Colon (tissue), 2 donors: Measurements from ENCODE around the gene FRMD8.

ENCODE experiments used
- FAIRE-seq: peaks from 2 replicates; lab custom pipeline; 2012; peaks lifted over from hg19 to GRCh38; lab: Jason Lieb, UNC
- donor health status: control.
- donor health status: control.

FRMD8 gene

DNA sequence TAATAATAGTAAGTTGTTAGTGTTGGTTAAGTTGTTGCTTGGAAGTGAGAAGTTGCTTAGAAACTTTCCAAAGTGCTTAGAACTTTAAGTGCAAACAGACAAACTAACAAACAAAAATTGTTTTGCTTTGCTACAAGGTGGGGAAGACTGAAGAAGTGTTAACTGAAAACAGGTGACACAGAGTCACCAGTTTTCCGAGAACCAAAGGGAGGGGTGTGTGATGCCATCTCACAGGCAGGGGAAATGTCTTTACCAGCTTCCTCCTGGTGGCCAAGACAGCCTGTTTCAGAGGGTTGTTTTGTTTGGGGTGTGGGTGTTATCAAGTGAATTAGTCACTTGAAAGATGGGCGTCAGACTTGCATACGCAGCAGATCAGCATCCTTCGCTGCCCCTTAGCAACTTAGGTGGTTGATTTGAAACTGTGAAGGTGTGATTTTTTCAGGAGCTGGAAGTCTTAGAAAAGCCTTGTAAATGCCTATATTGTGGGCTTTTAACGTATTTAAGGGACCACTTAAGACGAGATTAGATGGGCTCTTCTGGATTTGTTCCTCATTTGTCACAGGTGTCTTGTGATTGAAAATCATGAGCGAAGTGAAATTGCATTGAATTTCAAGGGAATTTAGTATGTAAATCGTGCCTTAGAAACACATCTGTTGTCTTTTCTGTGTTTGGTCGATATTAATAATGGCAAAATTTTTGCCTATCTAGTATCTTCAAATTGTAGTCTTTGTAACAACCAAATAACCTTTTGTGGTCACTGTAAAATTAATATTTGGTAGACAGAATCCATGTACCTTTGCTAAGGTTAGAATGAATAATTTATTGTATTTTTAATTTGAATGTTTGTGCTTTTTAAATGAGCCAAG is 38.9 kb downstream of the FRMD8 start:
- FAIRE-seq = no peak

DNA sequence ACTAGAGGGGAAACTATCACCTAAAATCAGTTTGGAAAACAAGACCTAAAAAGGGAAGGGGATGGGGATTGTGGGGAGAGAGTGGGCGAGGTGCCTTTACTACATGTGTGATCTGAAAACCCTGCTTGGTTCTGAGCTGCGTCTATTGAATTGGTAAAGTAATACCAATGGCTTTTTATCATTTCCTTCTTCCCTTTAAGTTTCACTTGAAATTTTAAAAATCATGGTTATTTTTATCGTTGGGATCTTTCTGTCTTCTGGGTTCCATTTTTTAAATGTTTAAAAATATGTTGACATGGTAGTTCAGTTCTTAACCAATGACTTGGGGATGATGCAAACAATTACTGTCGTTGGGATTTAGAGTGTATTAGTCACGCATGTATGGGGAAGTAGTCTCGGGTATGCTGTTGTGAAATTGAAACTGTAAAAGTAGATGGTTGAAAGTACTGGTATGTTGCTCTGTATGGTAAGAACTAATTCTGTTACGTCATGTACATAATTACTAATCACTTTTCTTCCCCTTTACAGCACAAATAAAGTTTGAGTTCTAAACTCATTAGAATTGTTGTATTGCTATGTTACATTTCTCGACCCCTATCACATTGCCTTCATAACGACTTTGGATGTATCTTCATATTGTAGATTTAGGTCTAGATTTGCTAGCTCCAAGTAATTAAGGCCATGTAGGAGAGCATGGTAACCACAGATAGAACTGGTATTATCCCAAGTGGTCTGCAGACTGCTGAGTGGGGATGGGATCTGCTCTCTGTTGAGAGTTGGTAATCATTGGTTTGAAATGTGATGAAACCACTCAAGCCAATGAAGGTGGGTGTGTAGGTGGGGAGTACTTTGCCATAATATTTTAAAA is 39.8 kb downstream of the FRMD8 start:
- FAIRE-seq = no peak

DNA sequence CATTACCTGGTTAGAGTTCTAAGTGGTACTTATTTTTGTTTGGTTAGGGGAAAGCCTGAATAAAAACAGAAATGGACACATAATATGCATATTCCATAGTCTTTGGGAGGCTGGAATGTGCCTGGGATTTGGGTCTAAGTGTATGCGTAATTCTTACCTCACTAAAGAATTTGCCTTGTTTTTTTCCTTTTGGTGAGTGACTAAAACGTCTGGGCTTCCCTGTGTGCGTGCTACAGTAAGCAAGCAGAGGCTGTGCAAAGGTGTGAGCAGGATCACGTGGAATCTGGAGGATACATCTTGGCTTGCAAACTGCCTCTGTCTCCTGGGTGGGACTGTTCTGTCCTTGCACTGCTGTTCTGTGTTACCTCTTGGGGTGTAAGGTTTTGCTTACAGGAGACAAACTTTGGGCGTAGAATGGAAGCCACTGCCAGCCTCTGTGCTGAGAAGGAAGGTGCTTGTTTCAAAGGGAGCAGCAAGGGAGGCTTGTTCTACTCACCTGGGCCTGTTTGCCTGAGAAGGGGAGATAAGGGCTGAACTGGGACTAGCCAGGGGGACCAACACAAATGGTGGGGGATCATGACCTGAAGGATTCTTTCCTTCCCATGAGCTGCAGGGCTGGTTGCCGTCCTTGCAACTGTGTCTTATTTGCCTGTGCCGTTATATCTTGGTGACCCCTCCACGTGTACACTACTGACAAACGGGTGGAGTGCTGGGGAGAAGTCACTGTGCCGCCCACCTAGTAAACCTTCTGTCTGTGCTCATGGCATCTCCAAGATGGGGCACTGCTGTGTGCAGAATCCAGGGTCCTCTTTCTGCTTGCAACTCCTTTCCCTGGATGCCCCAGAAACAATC is 40.6 kb downstream of the FRMD8 start:
- no peak for FAIRE-seq

DNA sequence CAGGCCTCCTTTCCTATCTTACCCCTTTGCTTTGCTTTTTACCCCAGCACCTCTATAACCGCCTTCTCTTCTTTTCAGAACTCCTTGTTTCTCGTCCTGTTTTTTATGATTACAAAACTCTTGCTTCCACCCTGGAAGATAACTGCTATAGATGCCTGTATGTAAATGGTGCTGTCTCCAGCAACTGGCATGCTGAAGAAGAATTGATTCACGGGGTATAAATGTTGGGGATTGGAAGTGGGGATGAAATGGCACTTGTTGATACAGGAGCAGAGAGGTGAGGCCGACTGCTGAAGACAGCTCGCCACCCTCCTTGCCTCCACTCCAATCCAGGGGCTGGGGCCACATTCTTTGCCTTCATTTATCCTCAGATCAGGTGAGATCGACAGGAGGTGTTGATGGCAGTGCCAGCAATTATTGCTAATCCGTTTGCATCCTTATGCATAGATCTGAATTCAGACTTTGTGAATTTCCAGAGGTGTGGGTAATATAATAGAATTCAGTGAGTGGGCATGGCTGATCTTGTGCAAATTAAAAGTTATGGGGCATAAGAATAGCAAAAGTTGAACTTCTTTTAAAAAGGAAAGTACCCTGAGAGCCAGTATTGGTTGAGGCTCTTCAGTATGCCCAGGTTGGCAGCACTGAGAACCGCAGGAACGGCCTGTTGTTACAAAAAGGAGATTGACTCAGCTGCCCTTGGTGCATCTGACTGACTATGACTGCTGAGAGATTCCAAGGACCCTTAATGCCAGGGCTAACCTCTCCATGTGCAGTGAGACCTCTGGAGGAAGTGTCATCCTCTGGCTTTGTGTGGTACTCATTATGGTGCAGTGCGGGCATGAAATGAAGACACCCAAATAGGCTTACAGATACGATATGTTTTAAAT is 41.5 kb downstream of the FRMD8 start:
- FAIRE-seq = no peak

DNA sequence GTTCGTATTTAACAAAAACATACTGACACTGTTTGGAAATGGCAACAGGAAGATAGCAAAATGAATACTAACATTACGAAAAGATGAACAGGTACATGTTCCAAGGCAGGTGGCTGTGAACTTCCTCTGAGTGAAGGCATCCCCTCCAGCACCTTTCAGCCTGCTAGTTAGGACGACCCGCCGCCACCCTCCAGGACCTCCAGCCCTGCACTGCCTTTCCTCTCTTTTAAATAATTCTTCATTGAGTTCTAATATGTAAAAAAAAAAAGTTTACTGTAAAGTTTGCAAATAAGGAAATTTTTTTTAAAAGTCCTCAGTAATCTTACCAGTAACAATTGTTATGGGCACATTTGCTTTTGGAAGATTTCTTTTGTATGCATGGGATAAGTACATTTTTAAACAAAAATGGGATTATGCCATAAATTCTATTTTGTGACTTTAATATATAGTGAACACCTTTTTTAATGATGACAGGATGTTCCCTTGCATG is 42.2 kb downstream of the FRMD8 start:
- FAIRE-seq = no peak

DNA sequence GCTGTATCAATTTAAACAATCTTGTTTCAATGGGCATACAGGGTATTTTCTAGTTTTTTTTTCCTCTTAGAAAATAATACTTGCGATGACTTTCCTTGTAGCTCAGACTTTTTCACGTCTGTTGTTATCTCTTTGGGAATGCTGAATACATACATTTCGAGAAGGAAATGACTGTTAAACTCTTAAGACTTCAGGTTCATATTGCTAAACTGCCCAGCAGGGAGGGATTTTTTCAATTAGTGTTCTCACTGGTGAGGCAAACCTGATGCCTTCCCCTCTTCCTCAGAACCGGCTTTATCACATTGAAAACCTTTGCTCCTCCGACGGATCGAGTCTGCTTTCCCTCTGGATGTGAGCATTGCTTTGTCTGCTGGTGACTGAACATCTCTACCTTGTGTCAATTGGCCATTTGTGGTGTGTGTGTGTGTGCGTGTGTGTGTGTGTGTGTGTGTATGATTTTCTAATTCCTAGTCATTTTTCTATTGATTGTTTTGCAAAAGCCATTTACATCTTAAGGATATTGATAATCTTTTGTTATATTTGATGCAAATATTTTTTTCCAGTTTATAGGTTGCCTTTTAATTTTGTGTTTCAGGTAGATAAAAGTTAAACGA is 42.7 kb downstream of the FRMD8 start:
- FAIRE-seq = no peak

DNA sequence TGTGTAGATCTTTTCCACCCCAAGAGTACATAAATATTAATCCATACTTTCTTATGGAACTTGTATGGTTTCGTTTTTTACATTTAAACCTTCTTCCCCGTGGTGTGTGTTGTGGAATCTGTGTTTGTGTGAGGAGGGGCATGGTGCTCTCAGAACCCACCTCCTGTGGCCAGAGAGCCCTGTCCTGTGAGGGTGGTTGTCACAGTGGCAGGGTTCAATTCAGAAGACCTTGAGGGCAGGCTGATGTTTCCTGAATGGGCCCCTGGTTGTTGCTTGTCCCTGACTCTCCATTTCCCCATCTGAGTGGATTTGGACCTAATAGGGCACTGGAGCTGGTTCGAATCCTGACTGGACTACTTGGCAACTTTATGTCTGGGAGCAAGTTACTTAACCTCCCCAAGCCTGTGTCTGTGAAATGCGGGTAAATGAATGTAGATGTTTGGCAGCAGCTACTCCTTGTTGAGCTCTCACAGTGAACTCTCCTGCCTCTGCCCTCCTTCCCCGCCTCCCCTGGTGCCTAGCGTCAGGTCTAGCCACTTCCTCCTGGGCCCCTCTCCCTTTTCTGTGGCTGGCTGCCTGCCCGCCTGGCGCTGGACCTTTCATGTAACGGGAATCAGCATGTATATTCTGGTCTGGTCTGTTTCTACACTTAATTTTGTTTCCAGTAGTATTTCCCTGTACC is 43.4 kb downstream of the FRMD8 start:
- FAIRE-seq = no peak

DNA sequence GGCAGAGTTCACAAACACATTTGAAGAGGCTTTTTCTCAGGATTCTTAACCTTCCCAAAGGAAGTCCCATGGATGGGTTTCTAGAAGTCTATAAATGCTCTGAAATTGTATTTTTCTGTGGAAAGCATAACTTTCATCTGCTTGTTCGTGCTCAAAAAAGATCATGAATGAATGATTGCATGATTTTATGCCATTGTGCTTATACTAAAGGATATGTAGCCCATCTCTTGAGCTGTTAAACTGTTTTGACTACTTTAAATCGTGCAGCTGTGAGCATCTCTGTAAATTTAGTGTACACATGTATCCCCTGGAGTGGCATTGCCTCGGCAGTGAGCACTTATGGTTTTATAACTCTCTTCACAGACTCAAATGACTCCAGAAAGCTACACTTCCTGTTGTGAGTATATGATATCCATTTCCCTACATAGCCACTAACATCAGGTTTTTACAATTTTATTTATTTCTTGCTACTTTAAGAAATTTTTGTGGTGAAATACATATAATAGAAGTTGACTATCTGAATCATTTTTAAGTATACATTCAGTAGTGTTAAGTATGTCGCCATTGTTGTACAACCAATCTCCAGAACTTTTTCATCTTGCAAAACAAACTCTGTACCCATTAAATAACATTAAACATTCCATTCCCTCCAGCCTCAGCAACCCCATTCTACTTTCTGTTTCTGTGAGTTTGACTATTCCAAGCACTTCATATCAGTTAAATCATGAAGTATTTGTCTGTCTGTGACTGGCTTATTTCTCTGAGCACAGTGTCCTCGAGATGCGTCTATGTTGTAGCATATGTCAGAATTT is 44.2 kb downstream of the FRMD8 start:
- FAIRE-seq = no peak

DNA sequence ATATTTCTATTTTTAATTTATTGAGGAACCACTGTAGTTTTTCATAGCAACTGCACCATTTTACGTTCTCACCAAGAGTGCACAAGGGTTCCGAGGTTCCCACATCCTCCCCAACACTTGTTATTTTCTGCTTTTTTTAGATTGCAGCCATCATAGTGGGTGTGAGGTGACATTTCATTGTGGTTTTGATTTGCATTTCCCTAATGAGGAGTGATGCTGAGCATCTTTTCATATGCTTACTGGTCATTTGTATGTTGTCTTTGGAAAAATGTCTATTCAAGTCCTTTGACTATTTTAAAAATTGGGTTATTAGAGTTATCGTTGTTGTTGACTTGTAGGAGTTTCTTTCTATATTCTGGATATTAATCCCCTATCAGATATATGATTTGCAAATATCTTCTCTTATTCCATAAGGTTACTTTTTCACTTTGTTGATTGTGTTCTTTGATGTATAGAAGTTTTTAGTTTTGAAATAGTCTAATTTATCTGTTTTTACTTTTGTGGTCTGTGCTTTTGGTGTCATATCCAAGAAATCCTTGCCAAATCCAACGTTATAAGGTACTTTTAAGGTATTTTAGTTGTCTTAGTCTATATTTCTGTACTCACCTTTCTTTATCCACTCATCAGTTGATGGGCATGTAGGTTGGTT is 45.1 kb downstream of the FRMD8 start:
- FAIRE-seq = no peak

DNA sequence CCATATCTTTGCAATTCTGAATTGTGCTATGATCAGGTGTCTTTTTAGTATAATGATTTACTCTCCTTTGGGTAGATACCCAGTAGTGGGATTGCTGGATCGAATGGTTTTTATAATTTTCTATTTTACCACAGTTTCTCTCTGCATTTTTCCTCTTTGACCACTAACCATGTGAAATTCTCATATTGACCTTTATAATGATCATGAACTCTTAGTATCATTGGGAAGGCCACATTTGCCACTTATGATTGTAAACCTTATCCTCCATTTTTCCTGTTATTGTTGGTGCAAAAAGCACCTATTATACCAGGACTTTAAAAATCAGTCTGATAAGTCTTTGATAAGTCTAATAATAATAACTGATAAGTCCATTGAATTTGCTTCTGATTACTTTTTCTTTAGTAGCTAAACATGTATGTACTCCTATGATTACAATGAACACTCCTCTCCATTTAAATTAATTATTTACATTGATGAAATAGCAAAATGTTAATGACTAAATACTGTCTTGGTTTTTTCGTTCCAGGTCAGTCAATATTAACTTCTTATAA is 45.7 kb downstream of the FRMD8 start:
- no peak for FAIRE-seq

DNA sequence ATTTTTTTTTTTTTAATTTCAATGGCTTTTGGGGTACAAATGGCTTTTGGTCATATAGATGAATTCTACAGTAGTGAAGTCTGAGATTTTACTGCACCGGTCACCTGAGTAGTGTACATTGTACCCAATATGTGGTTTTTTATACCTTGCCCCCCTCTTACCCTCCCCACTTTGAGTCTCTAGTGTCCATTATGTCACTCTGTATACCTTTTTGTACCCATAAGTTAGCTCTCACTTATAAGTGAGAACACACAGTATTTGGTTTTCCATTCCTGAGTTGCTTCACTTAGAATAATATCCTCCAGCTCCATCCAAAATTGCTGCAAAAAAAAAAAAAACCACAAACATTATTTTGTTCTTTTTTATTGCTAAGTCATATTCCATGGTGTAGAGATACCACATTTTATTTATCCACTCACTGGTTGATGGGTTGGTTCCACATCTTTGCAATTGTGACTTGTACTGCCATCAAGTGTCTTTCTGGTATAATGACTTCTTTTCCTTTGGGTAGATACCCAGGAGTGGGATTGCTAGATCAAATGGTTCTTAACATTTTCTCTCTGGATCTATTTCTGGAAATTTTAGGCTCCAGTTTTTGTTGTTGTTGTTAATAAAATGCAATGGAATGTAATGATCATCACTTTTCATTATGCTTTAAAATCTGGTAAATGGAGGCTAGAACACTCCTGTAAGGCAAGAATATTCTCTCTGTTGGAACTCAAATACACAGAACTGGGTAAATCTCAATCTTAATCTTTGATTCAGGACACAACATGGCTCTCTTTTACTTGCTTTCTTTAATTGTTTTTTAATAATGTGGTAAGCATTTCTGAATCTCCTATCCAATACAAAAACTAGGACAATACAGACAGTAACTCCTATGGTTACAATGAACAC is 46.5 kb downstream of the FRMD8 start:
- FAIRE-seq = no peak

DNA sequence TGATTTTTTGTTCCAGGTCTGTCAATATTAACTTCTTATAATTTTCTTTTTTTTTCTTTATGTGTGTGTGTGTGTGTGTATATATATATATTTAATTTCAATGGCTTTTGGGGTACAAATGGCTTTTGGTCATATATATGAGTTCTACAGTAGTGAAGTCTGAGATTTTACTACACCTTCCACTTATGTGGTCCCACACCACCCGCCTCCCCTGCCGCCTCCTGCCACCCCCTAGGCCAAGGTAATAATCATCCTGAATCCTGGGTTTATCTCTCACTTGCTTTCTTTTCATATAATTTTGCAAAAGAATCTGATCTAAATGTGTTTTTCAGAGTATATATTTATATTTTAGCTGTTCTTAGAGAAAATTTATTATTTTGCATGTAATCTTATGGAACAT is 47.2 kb downstream of the FRMD8 start:
- no peak for FAIRE-seq

DNA sequence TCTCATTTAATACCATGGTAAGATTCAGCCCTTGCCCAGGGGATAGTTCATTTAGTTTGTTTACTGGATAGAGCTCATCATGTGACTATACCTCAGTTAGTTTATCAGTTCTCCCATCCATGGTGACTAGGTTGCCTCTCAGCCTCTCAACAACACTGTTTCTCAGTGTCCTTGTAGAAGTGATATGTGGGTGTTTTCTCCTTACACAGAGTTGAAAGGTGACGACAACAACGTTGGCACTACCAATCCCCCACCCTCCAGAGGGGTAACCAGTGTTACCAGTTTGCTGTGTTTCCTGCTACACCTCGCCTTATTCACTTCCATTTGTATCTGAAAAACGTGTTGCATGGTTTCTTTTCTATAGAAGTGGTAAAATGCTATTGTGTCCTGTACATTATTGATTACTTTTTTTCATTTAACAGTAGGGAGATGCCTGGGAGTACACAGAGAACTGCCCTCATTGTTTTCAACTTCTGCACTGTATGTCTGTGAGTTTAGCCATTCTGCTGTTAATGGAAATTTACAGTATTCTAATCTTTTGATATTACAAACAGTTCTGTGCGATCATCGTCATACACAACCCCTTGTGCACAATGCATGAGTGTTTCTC is 47.7 kb downstream of the FRMD8 start:
- FAIRE-seq = no peak

DNA sequence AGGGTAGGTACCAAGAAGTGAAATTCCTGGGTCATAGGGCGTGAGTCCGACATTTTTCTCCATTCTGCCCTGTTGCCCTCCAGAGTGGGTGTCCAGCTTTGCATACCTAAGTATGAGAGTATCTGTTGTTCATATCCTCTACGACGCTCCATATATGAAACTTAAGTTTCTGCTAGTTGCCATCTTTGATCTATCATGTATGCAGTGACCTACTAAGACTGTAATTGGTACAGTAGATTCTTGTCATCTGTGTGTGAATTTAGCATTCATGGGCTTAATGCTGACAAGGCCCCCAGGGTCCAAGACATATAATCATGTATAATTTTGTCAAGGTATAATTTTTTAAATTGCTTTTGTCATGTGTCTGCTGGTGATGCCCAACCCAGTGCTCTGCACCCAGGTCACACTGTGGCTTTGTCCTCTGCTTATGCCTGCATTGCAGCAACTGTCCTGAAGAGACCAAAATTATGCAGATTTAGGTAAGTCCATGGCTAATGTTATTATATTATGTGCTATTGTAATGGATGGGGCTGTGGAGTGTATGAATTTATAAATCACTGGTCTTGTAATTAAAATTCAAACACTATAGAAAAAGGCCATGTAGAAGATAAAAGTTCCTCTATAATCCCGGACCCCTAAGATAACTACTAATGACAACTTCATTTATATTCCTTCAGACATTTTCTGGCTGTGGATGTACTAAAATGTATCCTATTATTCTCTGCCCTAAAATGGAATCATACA is 48.4 kb downstream of the FRMD8 start:
- FAIRE-seq = no peak

DNA sequence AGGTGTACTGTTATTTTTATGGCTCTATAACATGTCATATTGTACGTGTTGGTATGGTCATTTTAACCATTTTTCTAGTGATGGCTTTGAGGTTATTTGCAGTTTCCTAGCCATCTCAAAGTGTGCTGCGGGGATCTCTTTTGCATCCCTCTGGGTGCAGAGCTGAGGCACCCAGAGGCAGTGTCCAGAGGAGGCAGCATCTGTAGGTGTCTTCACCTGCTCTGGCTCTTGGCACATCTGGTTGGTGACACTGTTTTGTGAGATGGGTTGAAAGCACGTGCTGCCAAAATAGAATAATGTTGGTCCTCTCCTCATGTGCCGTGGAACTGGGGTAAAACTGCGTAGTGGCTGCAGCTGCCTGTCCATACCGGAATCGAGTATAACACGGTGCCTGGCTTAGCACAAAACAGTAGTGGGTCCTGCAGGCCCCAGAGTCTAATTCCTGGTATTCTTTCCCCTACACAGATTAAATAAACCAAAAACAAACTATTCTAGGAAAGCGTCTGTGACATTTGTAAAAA is 49.0 kb downstream of the FRMD8 start:
- no peak for FAIRE-seq

DNA sequence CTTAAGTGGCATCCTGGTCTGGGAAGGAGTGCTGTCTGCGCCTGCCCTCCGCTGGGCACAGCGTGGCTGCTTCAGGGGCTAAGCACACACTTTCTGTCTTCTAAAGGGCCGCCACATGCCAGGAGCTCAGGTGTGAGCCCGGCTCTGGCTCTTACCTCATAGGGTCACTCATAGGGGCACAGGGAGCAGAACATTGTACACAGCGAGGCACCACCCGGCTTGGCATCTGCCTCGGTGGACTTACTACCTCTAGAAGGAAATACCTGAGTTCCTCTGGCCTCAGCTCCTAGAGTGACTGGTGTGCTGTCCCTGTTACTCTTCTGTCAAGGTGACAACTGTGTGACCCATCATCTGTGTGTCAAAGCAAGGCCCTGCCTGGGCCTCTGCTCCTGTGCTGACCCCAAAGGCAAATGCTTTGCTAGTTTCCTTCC is 49.6 kb downstream of the FRMD8 start:
- FAIRE-seq = no peak
